ENCODE results near the gene UFD1. TPM values are rescaled to one million over a fixed set of nuclear protein-coding genes. Genes with fewer than 3 reads are reported as not detected.

UFD1 gene
- total and polyA plus RNA-seq, 2 of the 13 experiments (the other 11 are each of a cell fraction or from before 2014, with no cell fraction given) = 47.9 to 51.1 TPM

DNA sequence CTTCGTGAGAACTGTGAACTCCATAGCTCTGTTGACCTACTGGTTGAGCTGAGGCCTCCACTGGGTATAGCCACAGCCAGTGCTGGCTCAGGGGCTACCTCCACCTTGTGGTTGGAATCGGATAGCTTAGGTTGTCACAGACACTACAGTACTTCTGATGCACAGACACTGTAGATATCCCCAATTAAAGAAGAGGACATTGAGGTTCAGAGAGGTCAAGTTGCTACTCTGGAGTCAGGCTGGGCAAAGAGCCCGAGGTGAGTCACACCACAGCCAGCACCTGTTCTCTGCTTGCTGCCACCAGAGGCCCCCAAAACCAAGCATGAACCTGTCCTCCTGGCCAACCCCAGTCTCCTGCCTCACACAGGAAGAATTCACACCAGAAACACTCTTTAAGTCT lies 5.4 kb downstream of the UFD1 start:
- CTCF ChIA-PET (ENCODE audit: low intra/inter-chr PET ratio, low total read pairs) = interaction anchor here (1.1 kb wide), 1 partner anchor 156 kb away, joined by 3 read pairs; no protein-coding TSS in a partner anchor
- no CpG with 5 or more reads among the region's 3 CpGs for WGBS (ENCODE audit: low lambda C conversion rate)
- Histone ChIP-seq H3K4me2 (ENCODE audit: low read depth, low read length) (no peak overlapping the region), H3K79me2 (ENCODE audit: insufficient read depth, low read length) (peaks cover 40% of the 10 kb centered on the region), H2AFZ (ENCODE audit: low read length) (no peak overlapping the region), H4K20me1 (ENCODE audit: insufficient read depth, low read length) (peaks cover 13% of the 10 kb centered on the region; the same call in 1 of the 2 replicates), H3K9me3 (ENCODE audit: low read length) (no peaks in the 10 kb centered on the region), H3K4me1 (ENCODE audit: insufficient read depth, low read length) (peaks cover 17% of the 10 kb centered on the region), H3K27me3 (ENCODE audit: control insufficient read depth in 1 of 2, insufficient read depth in 2 of 2, low read length in 2 of 2) (no peaks in the 10 kb centered on the region; a peak in 1 of 5 replicates), H3K4me3 (replicated peaks in 1 of 3; ENCODE audit: insufficient read depth in 1 of 3, low read depth in 2 of 3, low read length in 3 of 3) (no peak overlapping the region), H3K36me3 (replicated peaks in 1 of 2; ENCODE audit: control insufficient read depth in 1 of 2, insufficient read depth in 2 of 2, low read length in 2 of 2) (peaks cover 20 to 58% of the 10 kb centered on the region in 2 experiments), H3K9ac (ENCODE audit: insufficient read depth, low read depth, low read length) (no peak overlapping the region), H3K27ac (ENCODE audit: extremely low read length, insufficient read depth, low read length) (no peak overlapping the region)
- ATAC-seq (peak; percentile 71), FAIRE-seq (no peak), DNase-seq (ENCODE audit: low spot score) (no peak)
- in situ Hi-C loops (cut with HindIII; ENCODE audit: extremely low pct_ligation_motif_present, low pct_unique_long_range_greater_than_20kb) = loop anchor here (10.0 kb wide), 1 partner anchor 179 kb away; the partner anchor contains the start of gene CLTCL1
- intact Hi-C loops (cut with micrococcal nuclease; ENCODE audit: unreplicated experiment) = loop anchor here (10.0 kb wide), 2 partner anchors 161 to 169 kb away; no protein-coding TSS in a partner anchor
- BruUV-seq (replicated peaks) = no TSS peak
- POLR2A ChIA-PET = no interaction called here
- TF ChIP-seq SOX5 (CRISPR knock-in tag; IDR thresholded peaks at IDR 0.05; ENCODE audit: borderline replicate concordance) (no peak), SMC3 (IDR thresholded peaks at IDR 0.05; ENCODE audit: low read length) (peak; percentile 35; the same call in 1 of the 2 replicates), CTCF (CRISPR knock-in tag; IDR thresholded peaks at IDR 0.05) (peak; percentile 38), POLR2A (IDR thresholded peaks at IDR 0.05; ENCODE audit: insufficient read depth in 1 of 2, low read depth in 2 of 2, low read length in 2 of 2) (no peak), STAG1 (CRISPR knock-in tag; IDR thresholded peaks at IDR 0.05) (peak; percentile 17; the same call in 1 of the 2 replicates), FOSL2 (CRISPR knock-in tag; IDR thresholded peaks at IDR 0.05) (peak; percentile 9; the same call in 1 of the 2 replicates)

DNA sequence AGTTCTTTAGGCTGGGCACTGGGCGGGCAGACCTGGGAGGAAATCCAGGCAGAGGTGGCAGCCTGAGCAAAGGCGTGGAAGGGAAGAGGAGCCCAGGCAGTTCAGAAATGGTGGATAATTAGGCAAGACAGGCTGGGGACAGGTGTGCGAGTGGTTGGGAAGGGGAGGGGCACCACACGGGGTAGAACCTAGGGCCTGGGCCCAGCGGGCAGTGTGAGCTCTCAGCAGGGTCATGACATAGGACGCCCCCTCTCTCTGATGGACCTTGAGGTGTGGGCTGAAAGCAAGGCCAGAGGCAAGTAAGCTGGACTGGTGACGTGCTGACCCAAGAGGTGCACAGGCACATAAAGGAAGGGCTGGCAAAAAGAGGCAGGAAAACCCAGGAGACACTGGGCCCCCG lies 6.8 kb downstream of the UFD1 start:
- no peak overlapping the region for H3K4me3 ChIP-seq (replicated peaks in 1 of 3; ENCODE audit: insufficient read depth in 1 of 3, low read depth in 2 of 3, low read length in 3 of 3)
- CTCF ChIA-PET (ENCODE audit: low intra/inter-chr PET ratio, low total read pairs) = no interaction called here
- peaks cover 27% of the 10 kb centered on the region for H3K79me2 ChIP-seq (ENCODE audit: insufficient read depth, low read length)
- no peak for DNase-seq (ENCODE audit: low spot score)
- H3K9me3 ChIP-seq (ENCODE audit: low read length) = no peaks in the 10 kb centered on the region
- H3K4me2 ChIP-seq (ENCODE audit: low read depth, low read length) = no peak overlapping the region
- no peak for ATAC-seq
- no peak overlapping the region for H3K27ac ChIP-seq (ENCODE audit: extremely low read length, insufficient read depth, low read length)
- in situ Hi-C loops (cut with HindIII; ENCODE audit: extremely low pct_ligation_motif_present, low pct_unique_long_range_greater_than_20kb) (loop anchor here (10.0 kb wide), 1 partner anchor 177 kb away; the partner anchor contains the start of gene CLTCL1), intact Hi-C loops (cut with micrococcal nuclease; ENCODE audit: unreplicated experiment) (loop anchor here (10.0 kb wide), 2 partner anchors 163 to 167 kb away; no protein-coding TSS in a partner anchor)
- peaks cover 2% of the 10 kb centered on the region; the same call in 1 of the 2 replicates for H4K20me1 ChIP-seq (ENCODE audit: insufficient read depth, low read length)
- POLR2A ChIA-PET = no interaction called here
- H3K4me1 ChIP-seq (ENCODE audit: insufficient read depth, low read length) = peaks cover 10% of the 10 kb centered on the region
- H2AFZ ChIP-seq (ENCODE audit: low read length) = no peak overlapping the region
- no TSS peak for BruUV-seq (replicated peaks)
- no peak overlapping the region for H3K9ac ChIP-seq (ENCODE audit: insufficient read depth, low read depth, low read length)
- peaks cover 26 to 71% of the 10 kb centered on the region in 2 experiments for H3K36me3 ChIP-seq (replicated peaks in 1 of 2; ENCODE audit: control insufficient read depth in 1 of 2, insufficient read depth in 2 of 2, low read length in 2 of 2)
- WGBS (ENCODE audit: low lambda C conversion rate) = over 99% methylated on average over 8 of the region's 8 CpGs
- no peaks in the 10 kb centered on the region for H3K27me3 ChIP-seq (ENCODE audit: control insufficient read depth in 1 of 2, insufficient read depth in 2 of 2, low read length in 2 of 2)
- FAIRE-seq = no peak
- TF ChIP-seq KLF9 (CRISPR knock-in tag; IDR thresholded peaks at IDR 0.05; ENCODE audit: low read depth) = no peak
- TF ChIP-seq ZNF530 (CRISPR knock-in tag; IDR thresholded peaks at IDR 0.05; ENCODE audit: low read depth) = no peak
- no peak for TF ChIP-seq MLLT10 (CRISPR knock-in tag; IDR thresholded peaks at IDR 0.05)
- TF ChIP-seq ATRX (CRISPR knock-in tag; IDR thresholded peaks at IDR 0.05; ENCODE audit: borderline replicate concordance) = no peak
- no peak for TF ChIP-seq PREB (CRISPR knock-in tag; IDR thresholded peaks at IDR 0.05)
- TF ChIP-seq TBL1XR1 (IDR thresholded peaks at IDR 0.05; ENCODE audit: borderline replicate concordance, low read length, partially characterized antibody) = no peak
- no peak for TF ChIP-seq FOXA1 (IDR thresholded peaks at IDR 0.05)
- no peak for TF ChIP-seq FOXA1 (CRISPR knock-in tag; IDR thresholded peaks at IDR 0.05)
- TF ChIP-seq, protein P1, sequence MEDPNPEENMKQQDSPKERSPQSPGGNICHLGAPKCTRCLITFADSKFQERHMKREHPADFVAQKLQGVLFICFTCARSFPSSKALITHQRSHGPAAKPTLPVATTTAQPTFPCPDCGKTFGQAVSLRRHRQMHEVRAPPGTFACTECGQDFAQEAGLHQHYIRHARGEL (CRISPR knock-in tag; IDR thresholded peaks at IDR 0.05) = no peak
- no peak for TF ChIP-seq ZNF678 (CRISPR knock-in tag; IDR thresholded peaks at IDR 0.05)
- TF ChIP-seq MBNL3 (CRISPR knock-in tag; conservative IDR thresholded peaks at IDR 0.05) = no peak
- TF ChIP-seq ZNF850 (CRISPR knock-in tag; conservative IDR thresholded peaks at IDR 0.05) = no peak
- no peak for TF ChIP-seq PRPF4 (IDR thresholded peaks at IDR 0.05; ENCODE audit: low read depth, low read length, poor library complexity, severe bottlenecking)

All from HepG2 (cell line).